SU-DHL-6 (cell line): Measurements from ENCODE around the gene PGPEP1.

Source experiments
- H2AFZ ChIP-seq: fragments of 200-600 bp; sonication (generic); 2 replicates; pipeline ENCODE4 v1.6.1; 2014; ENCODE audit warnings: low read depth, mild to moderate bottlenecking, moderate library complexity, mixed read lengths, antibody characterized with exemption, low read length; ENCODE audit not compliant: severe bottlenecking
- H3F3A ChIP-seq: fragments of 200-600 bp; shearing (Covaris generic); 2 replicates; pipeline ENCODE4 v1.6.0; 2016; ENCODE audit warnings: antibody characterized with exemption, mild to moderate bottlenecking; ENCODE audit not compliant: insufficient read depth
- H3K27ac ChIP-seq: fragments of 200-600 bp; sonication (generic); 2 replicates; pipeline ENCODE4 v1.5.1; 2016; ENCODE audit warnings: low read depth, mild to moderate bottlenecking, low read length, moderate library complexity, mixed read lengths
- H3K27me3 ChIP-seq: fragments of 200-600 bp; sonication (generic), shearing (Covaris generic); 2 replicates; pipeline ENCODE4 v1.6.0; 2014; ENCODE audit warnings: mild to moderate bottlenecking, low read length
- H3K36me3 ChIP-seq: fragments of 200-600 bp; sonication (generic); 2 replicates; pipeline ENCODE4 v1.6.1; 2014; ENCODE audit warnings: mild to moderate bottlenecking, low read length, mixed read lengths
- H3K4me2 ChIP-seq: fragments of 300-600, 200-600 bp; shearing (Covaris generic), sonication (generic); 2 replicates; pipeline ENCODE4 v1.6.0; 2014; ENCODE audit warnings: low read length, low read depth, mild to moderate bottlenecking; ENCODE audit not compliant: poor library complexity, severe bottlenecking
- H3K4me3 ChIP-seq: fragments of 200-600 bp; sonication (generic); 2 replicates; pipeline ENCODE4 v1.5.1; 2014; ENCODE audit warnings: antibody characterized with exemption, low read length, mild to moderate bottlenecking, mixed read lengths; ENCODE audit not compliant: insufficient read depth, poor library complexity, severe bottlenecking
- H3K79me2 ChIP-seq: fragments of 200-600 bp; sonication (generic); 2 replicates; pipeline ENCODE4 v1.6.1; 2014; ENCODE audit warnings: mild to moderate bottlenecking, low read length, moderate library complexity; ENCODE audit not compliant: insufficient read depth
- H3K9ac ChIP-seq: fragments of 200-600 bp; sonication (generic); 2 replicates; pipeline ENCODE4 v1.7.0; 2014; ENCODE audit warnings: mild to moderate bottlenecking, low read length
- H3K9me2 ChIP-seq: fragments of 200-600 bp; sonication (generic); replicated peaks from 2 replicates; pipeline ENCODE4 v1.6.1; 2014; ENCODE audit warnings: low read length; ENCODE audit not compliant: insufficient read depth
- H3K9me3 ChIP-seq: fragments of 200-600 bp; sonication (generic); 2 replicates; pipeline ENCODE4 v1.6.1; 2014; ENCODE audit warnings: low read length, mixed read lengths; ENCODE audit not compliant: insufficient read depth
- H4K20me1 ChIP-seq: fragments of 200-600 bp; sonication (generic); 2 replicates; pipeline ENCODE4 v1.6.1; 2014; ENCODE audit warnings: low read depth, mild to moderate bottlenecking, antibody characterized with exemption, low read length, moderate library complexity, mixed read lengths
- EZH2phosphoT487 ChIP-seq: fragments of 200-600 bp; sonication (generic), shearing (Covaris generic); conservative IDR thresholded peaks from 2 replicates; pipeline ENCODE4 v1.6.1; 2018; ENCODE audit warnings: mild to moderate bottlenecking, antibody characterized with exemption, low read length, moderate library complexity, mixed read lengths
- TF ChIP-seq, protein P1 (sequence below): fragments of 200-600 bp; sonication (generic); IDR thresholded peaks from one replicate; pipeline ENCODE4 v1.5.1; 2017; ENCODE audit warnings: antibody characterized with exemption, mild to moderate bottlenecking, low read length, moderate library complexity; ENCODE audit not compliant: insufficient read depth, poor library complexity, severe bottlenecking

Gene PGPEP1

DNA sequence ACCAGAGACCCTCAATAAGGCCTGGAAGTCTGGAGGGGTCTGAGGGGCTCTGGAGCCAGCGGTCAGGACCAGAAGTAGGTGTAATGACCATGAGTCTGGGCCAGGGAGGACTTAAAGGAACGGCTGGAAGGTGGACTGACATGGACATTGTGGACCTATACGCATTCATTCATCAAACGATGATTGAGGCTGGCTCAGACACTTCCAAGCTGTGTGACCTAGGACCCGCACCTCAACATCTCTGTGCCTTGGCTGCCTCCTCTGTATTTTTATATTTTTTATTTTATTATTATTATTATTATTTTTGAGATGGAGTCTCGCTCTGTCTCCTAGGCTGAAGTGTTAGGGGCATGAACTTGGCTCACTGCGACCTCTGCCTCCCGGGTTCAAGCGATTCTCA is 66.4 kb downstream of the PGPEP1 start:
- TF ChIP-seq, protein P1, sequence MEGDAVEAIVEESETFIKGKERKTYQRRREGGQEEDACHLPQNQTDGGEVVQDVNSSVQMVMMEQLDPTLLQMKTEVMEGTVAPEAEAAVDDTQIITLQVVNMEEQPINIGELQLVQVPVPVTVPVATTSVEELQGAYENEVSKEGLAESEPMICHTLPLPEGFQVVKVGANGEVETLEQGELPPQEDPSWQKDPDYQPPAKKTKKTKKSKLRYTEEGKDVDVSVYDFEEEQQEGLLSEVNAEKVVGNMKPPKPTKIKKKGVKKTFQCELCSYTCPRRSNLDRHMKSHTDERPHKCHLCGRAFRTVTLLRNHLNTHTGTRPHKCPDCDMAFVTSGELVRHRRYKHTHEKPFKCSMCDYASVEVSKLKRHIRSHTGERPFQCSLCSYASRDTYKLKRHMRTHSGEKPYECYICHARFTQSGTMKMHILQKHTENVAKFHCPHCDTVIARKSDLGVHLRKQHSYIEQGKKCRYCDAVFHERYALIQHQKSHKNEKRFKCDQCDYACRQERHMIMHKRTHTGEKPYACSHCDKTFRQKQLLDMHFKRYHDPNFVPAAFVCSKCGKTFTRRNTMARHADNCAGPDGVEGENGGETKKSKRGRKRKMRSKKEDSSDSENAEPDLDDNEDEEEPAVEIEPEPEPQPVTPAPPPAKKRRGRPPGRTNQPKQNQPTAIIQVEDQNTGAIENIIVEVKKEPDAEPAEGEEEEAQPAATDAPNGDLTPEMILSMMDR: no peak
- TF ChIP-seq EZH2phosphoT487: no peak
- no peaks in the 10 kb centered on the region for H3K36me3 ChIP-seq
- H2AFZ ChIP-seq: no peak overlapping the region
- H3K27ac ChIP-seq: no peak overlapping the region
- no peaks in the 10 kb centered on the region for H3K79me2 ChIP-seq
- no peaks in the 10 kb centered on the region for H3K9me3 ChIP-seq
- H3K9ac ChIP-seq: no peak overlapping the region
- no peaks in the 10 kb centered on the region for H3K27me3 ChIP-seq
- H3K4me3 ChIP-seq: no peak overlapping the region
- no peaks in the 10 kb centered on the region for H3K9me2 ChIP-seq
- H3F3A ChIP-seq: peaks cover 8% of the 10 kb centered on the region
- no peak overlapping the region for H3K4me2 ChIP-seq
- H4K20me1 ChIP-seq: no peaks in the 10 kb centered on the region

- H3K9me3 ChIP-seq: no peaks in the 10 kb centered on the region
- H3F3A ChIP-seq: no peaks in the 10 kb centered on the region
- no peaks in the 10 kb centered on the region for H3K36me3 ChIP-seq
- H3K9me2 ChIP-seq: no peaks in the 10 kb centered on the region
- H3K79me2 ChIP-seq: no peaks in the 10 kb centered on the region
- H3K9ac ChIP-seq: no peak overlapping the region
- H2AFZ ChIP-seq: no peak overlapping the region
- H3K27ac ChIP-seq: no peak overlapping the region; the same call in 1 of the 2 replicates
- H4K20me1 ChIP-seq: no peaks in the 10 kb centered on the region
- no peak overlapping the region for H3K4me2 ChIP-seq
- no peaks in the 10 kb centered on the region for H3K27me3 ChIP-seq
- TF ChIP-seq EZH2phosphoT487: no peak
- TF ChIP-seq, protein P1: no peak
- no peak overlapping the region for H3K4me3 ChIP-seq
Observed at GRCh38 chr19:18408053-18408476, 67.7 kb downstream of the PGPEP1 start.

- Histone ChIP-seq H3K36me3 (no peaks in the 10 kb centered on the region), H3K79me2 (no peaks in the 10 kb centered on the region), H3F3A (no peaks in the 10 kb centered on the region), H3K4me2 (no peak overlapping the region), H3K4me3 (no peak overlapping the region), H2AFZ (no peak overlapping the region), H3K9ac (no peak overlapping the region), H3K9me3 (no peaks in the 10 kb centered on the region), H3K9me2 (no peaks in the 10 kb centered on the region), H3K27me3 (no peaks in the 10 kb centered on the region), H3K27ac (no peak overlapping the region), H4K20me1 (no peaks in the 10 kb centered on the region)
- TF ChIP-seq, protein P1: no peak
- no peak for TF ChIP-seq EZH2phosphoT487
Observed at GRCh38 chr19:18412610-18413239, 72.3 kb downstream of the PGPEP1 start.
